Measurements from ENCODE around the gene ITSN2.
"Not testable (repeated sequence)": the region's sequence is repeated elsewhere in the genome, so short reads cannot be mapped to it uniquely, and the experiment has no call there.

ITSN2 gene

GRCh38 chr2:24360050-24360962 lies at the start of gene ITSN2:
ITSN2 (minus strand) TSS chr2:24360536; CDS start chr2:24328082, 32,454 bp downstream.
- peak; percentile 85 for DNase-seq

GRCh38 chr2:24409171-24409570 lies 48.8 kb upstream of the ITSN2 start:
- no peak for DNase-seq

GRCh38 chr2:24408704-24409103 lies 48.4 kb upstream of the ITSN2 start:
- DNase-seq, result not testable (repeated sequence)

GRCh38 chr2:24404491-24404921 lies 44.2 kb upstream of the ITSN2 start:
- peak; percentile 71 for DNase-seq

GRCh38 chr2:24403832-24404212 lies 43.5 kb upstream of the ITSN2 start:
- DNase-seq, result no peak

GRCh38 chr2:24403168-24403831 lies 43.0 kb upstream of the ITSN2 start:
- DNase-seq, result no peak

GRCh38 chr2:24402242-24403097 lies 42.1 kb upstream of the ITSN2 start:
- no peak for DNase-seq

- no peak for DNase-seq
Observed at GRCh38 chr2:24400207-24400907, 40.0 kb upstream of the ITSN2 start.

- no peak for DNase-seq
Observed at GRCh38 chr2:24399434-24400206, 39.3 kb upstream of the ITSN2 start.

- no peak for DNase-seq
Observed at GRCh38 chr2:24394998-24395397, 34.7 kb upstream of the ITSN2 start.

GRCh38 chr2:24392542-24393059 lies 32.3 kb upstream of the ITSN2 start:
- DNase-seq, result no peak

GRCh38 chr2:24385366-24385765 lies 25.0 kb upstream of the ITSN2 start:
- DNase-seq, result no peak

- DNase-seq, result peak; percentile 77
Observed at GRCh38 chr2:24382363-24383073, 22.2 kb upstream of the ITSN2 start.

GRCh38 chr2:24380820-24381219 lies 20.5 kb upstream of the ITSN2 start:
- no peak for DNase-seq

GRCh38 chr2:24375349-24376087 lies 15.2 kb upstream of the ITSN2 start:
- peak; percentile 25 for DNase-seq

GRCh38 chr2:24374301-24374700 lies 14.0 kb upstream of the ITSN2 start:
- DNase-seq, result peak; percentile 29

GRCh38 chr2:24372033-24372432 lies 11.7 kb upstream of the ITSN2 start:
- DNase-seq, result no peak

GRCh38 chr2:24365826-24366225 lies 5.5 kb upstream of the ITSN2 start:
- DNase-seq, result no peak

- peak; percentile 73 for DNase-seq
Observed at GRCh38 chr2:24365051-24365450, 4.7 kb upstream of the ITSN2 start.

GRCh38 chr2:24363301-24363700 lies 3.0 kb upstream of the ITSN2 start:
- no peak for DNase-seq

All from femur (tissue), 1 donor.